ENCODE measurements around the gene ANKFN1. TPM values are rescaled to one million over a fixed set of nuclear protein-coding genes. Genes with fewer than 3 reads are reported as not detected.

ANKFN1 gene
- total RNA-seq, 4 donors from 2014 or later: 0.13 to 1.4 (median 0.75) TPM

DNA sequence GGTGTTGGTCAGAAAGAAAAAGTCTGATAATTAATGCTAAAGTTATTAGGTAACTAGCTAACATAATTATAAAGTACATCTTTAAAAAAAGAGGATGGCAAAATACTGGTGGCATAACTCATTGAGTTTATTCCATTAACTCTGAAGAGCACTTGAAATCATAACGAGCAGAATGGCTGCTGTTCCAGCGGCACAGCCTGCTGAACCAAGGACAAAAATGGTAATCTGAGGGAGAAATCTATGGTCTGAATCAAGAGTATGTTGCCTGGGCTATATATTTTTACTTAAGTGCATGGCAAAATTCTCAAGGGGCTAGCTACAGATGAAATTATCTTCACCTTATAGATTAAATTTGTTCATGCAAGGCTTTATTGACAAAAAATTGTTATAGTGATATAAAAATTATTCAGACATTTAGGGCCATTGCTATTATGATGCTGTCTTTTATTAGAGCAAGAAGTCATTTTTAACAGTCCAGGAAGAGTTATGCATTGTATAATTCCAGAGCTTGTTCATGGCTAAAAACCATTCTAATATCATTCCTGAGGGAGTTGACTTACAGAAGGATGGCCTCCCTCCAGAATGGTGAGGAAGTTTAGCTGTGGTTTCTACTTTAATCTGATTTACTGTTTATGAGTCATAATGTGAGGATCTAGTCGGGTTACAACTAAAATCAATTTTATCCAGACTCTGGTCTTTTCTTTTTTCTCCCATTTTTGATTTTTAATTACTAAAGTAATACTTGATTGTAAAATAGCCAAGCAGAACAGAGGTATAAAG is 41.4 kb upstream of the ANKFN1 start:
- ATAC-seq: no peak
- H3K27ac ChIP-seq: no peak overlapping the region
- no peaks in the 10 kb centered on the region for H3K9me3 ChIP-seq
- no peaks in the 10 kb centered on the region for H3K36me3 ChIP-seq
- H3K4me1 ChIP-seq: no peaks in the 10 kb centered on the region
- H3K27me3 ChIP-seq: no peaks in the 10 kb centered on the region
- H3K4me3 ChIP-seq: no peak overlapping the region
- 53 to 59% methylated on average over 3 of the region's 3 CpGs for WGBS, 2 donors (ENCODE audit: low coverage in 1 of 2)
- TF ChIP-seq EP300 (IDR thresholded peaks at IDR 0.05): no peak
- no peak for TF ChIP-seq POLR2AphosphoS5 (IDR thresholded peaks at IDR 0.05)
- no peak for TF ChIP-seq POLR2A (IDR thresholded peaks at IDR 0.05)
- no peak for TF ChIP-seq CTCF (IDR thresholded peaks at IDR 0.05)

DNA sequence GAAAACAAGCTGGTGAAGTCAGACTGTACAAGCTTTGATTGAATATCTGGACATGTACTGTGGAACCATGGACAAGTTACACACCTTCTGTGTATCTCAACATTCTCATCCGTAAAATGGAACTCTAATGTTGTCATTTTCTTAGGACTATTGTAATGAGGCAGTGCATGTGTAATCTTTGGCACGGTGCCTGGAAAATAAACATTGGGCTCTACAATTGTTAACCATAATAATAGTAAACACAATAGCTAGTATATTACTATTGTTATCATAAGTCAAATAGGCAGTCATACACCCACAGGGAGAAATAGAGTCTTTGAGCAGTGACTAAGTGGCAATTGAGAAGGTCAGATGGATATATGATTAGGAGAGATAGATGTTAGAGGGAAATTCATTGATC is 39.8 kb upstream of the ANKFN1 start:
- WGBS, 2 donors (ENCODE audit: low coverage in 1 of 2): 44 to 65% methylated on average over 2 of the region's 2 CpGs
- Histone ChIP-seq H3K27me3 (no peaks in the 10 kb centered on the region), H3K36me3 (no peaks in the 10 kb centered on the region), H3K4me1 (no peaks in the 10 kb centered on the region), H3K27ac (no peak overlapping the region), H3K4me3 (no peak overlapping the region), H3K9me3 (no peaks in the 10 kb centered on the region)
- no peak for ATAC-seq
- TF ChIP-seq CTCF (IDR thresholded peaks at IDR 0.05) (no peak), POLR2A (IDR thresholded peaks at IDR 0.05) (no peak), EP300 (IDR thresholded peaks at IDR 0.05) (no peak), POLR2AphosphoS5 (IDR thresholded peaks at IDR 0.05) (no peak)

DNA sequence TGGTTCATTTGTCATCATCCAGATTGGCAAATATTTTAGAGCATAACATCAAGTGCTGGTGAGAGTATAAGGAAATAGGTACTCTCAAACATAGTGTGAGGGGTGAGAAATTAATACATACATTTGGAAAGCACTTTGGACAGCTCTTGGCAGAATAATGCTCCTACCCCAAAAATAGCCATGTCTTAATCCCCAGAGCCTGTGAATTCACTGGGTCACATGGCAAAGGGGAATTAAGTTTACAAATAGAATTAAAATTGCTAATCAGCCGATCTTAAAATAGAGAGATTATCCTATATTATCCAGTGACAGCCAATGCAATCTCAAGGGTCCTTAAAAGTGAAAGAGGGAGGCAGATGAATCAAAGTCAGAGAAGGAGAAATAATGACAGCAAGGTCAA is 38.8 kb upstream of the ANKFN1 start:
- Histone ChIP-seq H3K9me3 (no peaks in the 10 kb centered on the region), H3K4me3 (no peak overlapping the region), H3K27ac (no peak overlapping the region), H3K4me1 (no peaks in the 10 kb centered on the region), H3K27me3 (no peaks in the 10 kb centered on the region), H3K36me3 (no peaks in the 10 kb centered on the region)
- TF ChIP-seq POLR2A (IDR thresholded peaks at IDR 0.05): no peak
- TF ChIP-seq EP300 (IDR thresholded peaks at IDR 0.05): no peak
- TF ChIP-seq POLR2AphosphoS5 (IDR thresholded peaks at IDR 0.05): no peak
- TF ChIP-seq CTCF (IDR thresholded peaks at IDR 0.05): no peak
- 60 to 64% methylated on average over 1 of the region's 1 CpG for WGBS, 2 donors (ENCODE audit: low coverage in 1 of 2)
- ATAC-seq: no peak

GRCh38 chr17:56119191-56119590 is 34.1 kb upstream of the ANKFN1 start:
- TF ChIP-seq POLR2A (IDR thresholded peaks at IDR 0.05) (no peak), EP300 (IDR thresholded peaks at IDR 0.05) (no peak), POLR2AphosphoS5 (IDR thresholded peaks at IDR 0.05) (no peak)
- 55 to 75% methylated on average over 2 of the region's 2 CpGs for WGBS, 2 donors (ENCODE audit: low coverage in 1 of 2)

GRCh38 chr17:56119936-56120335 is 33.3 kb upstream of the ANKFN1 start:
- no peaks in the 10 kb centered on the region for H3K36me3 ChIP-seq
- no peak for TF ChIP-seq EP300 (IDR thresholded peaks at IDR 0.05)
- no peak for TF ChIP-seq CTCF (IDR thresholded peaks at IDR 0.05)
- no peak for TF ChIP-seq POLR2A (IDR thresholded peaks at IDR 0.05)
- no peak for TF ChIP-seq POLR2AphosphoS5 (IDR thresholded peaks at IDR 0.05)
- no peaks in the 10 kb centered on the region for H3K27me3 ChIP-seq
- WGBS, 2 donors (ENCODE audit: low coverage in 1 of 2): 59 to 66% methylated on average over 4 of the region's 4 CpGs
- no peaks in the 10 kb centered on the region for H3K4me1 ChIP-seq
- ATAC-seq: no peak
- no peaks in the 10 kb centered on the region for H3K9me3 ChIP-seq
- H3K4me3 ChIP-seq: no peak overlapping the region
- no peak overlapping the region for H3K27ac ChIP-seq

More at GRCh38 chr17:56119191-56119590, 34.1 kb upstream of the ANKFN1 start:
- ATAC-seq: no peak
- H3K9me3 ChIP-seq: no peaks in the 10 kb centered on the region
- H3K36me3 ChIP-seq: no peaks in the 10 kb centered on the region
- H3K4me1 ChIP-seq: no peaks in the 10 kb centered on the region
- H3K4me3 ChIP-seq: no peak overlapping the region
- no peak overlapping the region for H3K27ac ChIP-seq
- no peaks in the 10 kb centered on the region for H3K27me3 ChIP-seq
